Testis (tissue), 3 donors: ENCODE measurements around the gene DNAJC5. TPM values are rescaled to one million over a fixed set of nuclear protein-coding genes. Genes with fewer than 3 reads are reported as not detected.
"Not testable (repeated sequence)": the region's sequence is repeated elsewhere in the genome, so short reads cannot be mapped to it uniquely, and the experiment has no call there.

Experiments
- DNase-seq: peaks from one replicate; pipeline ENCODE4 v3.0.0-alpha.2; 2019
- H3K27ac ChIP-seq, 2 donors: fragments of 200-600 bp; sonication (generic); one replicate each; pipeline ENCODE4 v1.5.1; 2019
- H3K27me3 ChIP-seq: fragments of 200-600 bp; sonication (generic); one replicate; pipeline ENCODE4 v1.5.1; 2019
- H3K36me3 ChIP-seq: fragments of 200-600 bp; sonication (generic); one replicate; pipeline ENCODE4 v1.5.1; 2017; ENCODE audit warnings: low read depth; ENCODE audit errors: missing control alignments
- H3K4me1 ChIP-seq: fragments of 200-600 bp; sonication (generic); one replicate; pipeline ENCODE4 v1.5.1; 2019
- H3K4me3 ChIP-seq, 2 donors: fragments of 200-600 bp; sonication (generic); one replicate each; pipeline ENCODE4 v1.5.1; 2017 to 2019
- H3K9me3 ChIP-seq: fragments of 200-600 bp; sonication (generic); one replicate; pipeline ENCODE4 v1.5.1; 2017
- POLR2A ChIP-seq: fragments of 450-650 bp; IDR thresholded peaks from one replicate; pipeline ENCODE4 v1.6.1; 2017; ENCODE audit warnings: antibody characterized with exemption, mild to moderate bottlenecking, moderate library complexity
- whole genome bisulfite sequencing, 2 donors: methylation state at CpG; one replicate each; pipeline ENCODE4 v1.1.5; 2018; 5-methylcytosine and 5-hydroxymethylcytosine counted together
- intact Hi-C: fragments of 100-400 bp; cut with DNase I; formaldehyde crosslinking; loops from one replicate; pipeline ENCODE4 v1.15.1; 2023; ENCODE audit warnings: low total_unique reads
- polyA plus RNA-seq: library from polyadenylated mRNA; stranded (reverse); fragments of 350-450 nt; fragmentation: Illumina TruSeq; extraction: RNeasy Lipid Tissue Mini Kit (QIAGEN cat#74804); gene quantifications from one replicate; pipeline ENCODE4 v1.2.3, GENCODE V29; 2014; ENCODE audit warnings: low read depth, low replicate concordance; ENCODE audit not compliant: insufficient read depth
- total RNA-seq, 2 donors: library from RNA; depleted of rRNA; stranded (reverse); fragments of >200 nt; gene quantifications; one replicate each; pipeline ENCODE4 v1.2.3, GENCODE V29; 2016
- TF ChIP-seq, protein P1 (sequence below), 3 experiments: fragments of 450-650 bp in 2 of 3; fragments of 200-600 bp in 1 of 3; sonication (generic) in 1 of 3; IDR thresholded peaks; one replicate each; pipeline ENCODE4 v1.5.1; 2016 to 2019; ENCODE audit warnings: antibody characterized with exemption in 3 of 3, mild to moderate bottlenecking in 2 of 3, moderate library complexity in 1 of 3

The DNAJC5 gene
- total and polyA plus RNA-seq, 3 donors from 2014 or later, result 35.6 to 64.8 (median 58.2) TPM

DNA sequence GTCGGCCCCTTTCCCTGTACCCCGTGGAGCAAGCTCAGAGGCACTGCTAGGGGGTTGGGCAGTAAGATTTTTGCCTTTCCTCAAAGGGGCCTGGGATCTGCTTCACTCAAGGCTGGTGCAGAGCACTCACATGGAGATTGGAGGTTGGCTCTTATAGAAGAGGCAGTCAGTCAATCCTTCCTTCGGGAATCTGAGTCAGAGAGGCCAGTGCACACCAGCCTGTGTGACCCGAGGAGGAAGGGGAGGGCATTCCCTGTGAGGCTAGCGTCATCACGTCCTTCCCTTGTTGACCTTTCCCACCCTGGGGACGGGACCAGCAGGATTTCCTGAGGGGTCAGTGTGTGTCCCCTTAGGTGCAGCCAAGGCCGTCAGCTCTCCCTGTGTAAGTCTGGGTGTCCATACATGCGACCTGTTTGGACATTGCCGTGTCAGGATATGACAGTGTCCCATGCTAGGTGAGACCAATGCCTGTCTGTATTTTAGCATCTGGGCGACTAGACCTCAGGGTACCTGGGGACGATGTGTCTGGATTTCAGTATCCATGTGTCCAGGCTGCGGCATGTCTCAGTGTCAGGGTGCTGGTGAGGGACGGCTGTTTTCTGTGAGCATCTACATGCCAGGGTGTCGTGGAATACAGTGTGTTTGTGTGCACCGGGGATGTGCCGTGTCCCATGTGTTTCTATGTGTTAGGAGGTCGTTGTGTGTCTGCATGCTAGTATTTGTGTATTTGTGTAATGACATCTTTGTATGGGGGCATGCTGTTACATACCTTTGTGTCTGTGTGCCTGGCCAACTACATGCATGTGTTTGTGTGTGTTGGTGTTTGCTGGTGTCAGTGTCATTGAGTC is 77.6 kb downstream of the DNAJC5 start:
- Histone ChIP-seq H3K4me1 (peaks cover 12% of the 10 kb centered on the region), H3K36me3 (no peaks in the 10 kb centered on the region), H3K9me3 (no peaks in the 10 kb centered on the region), H3K27ac (no peak overlapping the region), H3K27me3 (no peaks in the 10 kb centered on the region), H3K4me3 (no peak overlapping the region)
- no peak for DNase-seq
- WGBS, 2 donors, result 81 to 87% methylated on average over 11 to 18 of the region's 18 CpGs
- TF ChIP-seq POLR2A, result no peak
- TF ChIP-seq, protein P1, sequence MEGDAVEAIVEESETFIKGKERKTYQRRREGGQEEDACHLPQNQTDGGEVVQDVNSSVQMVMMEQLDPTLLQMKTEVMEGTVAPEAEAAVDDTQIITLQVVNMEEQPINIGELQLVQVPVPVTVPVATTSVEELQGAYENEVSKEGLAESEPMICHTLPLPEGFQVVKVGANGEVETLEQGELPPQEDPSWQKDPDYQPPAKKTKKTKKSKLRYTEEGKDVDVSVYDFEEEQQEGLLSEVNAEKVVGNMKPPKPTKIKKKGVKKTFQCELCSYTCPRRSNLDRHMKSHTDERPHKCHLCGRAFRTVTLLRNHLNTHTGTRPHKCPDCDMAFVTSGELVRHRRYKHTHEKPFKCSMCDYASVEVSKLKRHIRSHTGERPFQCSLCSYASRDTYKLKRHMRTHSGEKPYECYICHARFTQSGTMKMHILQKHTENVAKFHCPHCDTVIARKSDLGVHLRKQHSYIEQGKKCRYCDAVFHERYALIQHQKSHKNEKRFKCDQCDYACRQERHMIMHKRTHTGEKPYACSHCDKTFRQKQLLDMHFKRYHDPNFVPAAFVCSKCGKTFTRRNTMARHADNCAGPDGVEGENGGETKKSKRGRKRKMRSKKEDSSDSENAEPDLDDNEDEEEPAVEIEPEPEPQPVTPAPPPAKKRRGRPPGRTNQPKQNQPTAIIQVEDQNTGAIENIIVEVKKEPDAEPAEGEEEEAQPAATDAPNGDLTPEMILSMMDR (IDR thresholded peaks at IDR 0.05), result no peak
- intact Hi-C loops, result no loop called here

DNA sequence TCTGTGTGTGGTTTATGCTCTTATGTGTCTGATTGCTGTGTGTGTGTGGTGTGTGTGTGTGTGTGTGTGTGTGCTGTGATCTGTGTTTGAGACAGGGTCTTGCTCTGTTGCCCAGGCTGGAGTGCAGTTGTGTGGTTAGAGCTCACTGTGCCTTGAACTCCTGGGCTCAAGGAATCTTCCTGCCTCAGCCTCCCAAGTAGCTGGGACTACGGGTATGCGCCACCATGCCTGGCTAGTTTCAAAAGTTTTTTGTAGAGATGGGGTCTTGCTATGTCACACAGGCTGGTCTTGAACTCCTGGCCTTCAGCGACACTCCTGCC is 78.2 kb downstream of the DNAJC5 start:
- 86 to 96% methylated on average over 1 to 3 of the region's 3 CpGs for WGBS, 2 donors
- no peak for DNase-seq
- Histone ChIP-seq H3K4me1 (peaks cover 12% of the 10 kb centered on the region), H3K9me3 (no peaks in the 10 kb centered on the region), H3K27me3 (no peaks in the 10 kb centered on the region), H3K27ac (no peak overlapping the region), H3K36me3 (no peaks in the 10 kb centered on the region), H3K4me3 (no peak overlapping the region)
- intact Hi-C loops, result no loop called here
- TF ChIP-seq, protein P1 (IDR thresholded peaks at IDR 0.05), result no peak
- no peak for TF ChIP-seq POLR2A

DNA sequence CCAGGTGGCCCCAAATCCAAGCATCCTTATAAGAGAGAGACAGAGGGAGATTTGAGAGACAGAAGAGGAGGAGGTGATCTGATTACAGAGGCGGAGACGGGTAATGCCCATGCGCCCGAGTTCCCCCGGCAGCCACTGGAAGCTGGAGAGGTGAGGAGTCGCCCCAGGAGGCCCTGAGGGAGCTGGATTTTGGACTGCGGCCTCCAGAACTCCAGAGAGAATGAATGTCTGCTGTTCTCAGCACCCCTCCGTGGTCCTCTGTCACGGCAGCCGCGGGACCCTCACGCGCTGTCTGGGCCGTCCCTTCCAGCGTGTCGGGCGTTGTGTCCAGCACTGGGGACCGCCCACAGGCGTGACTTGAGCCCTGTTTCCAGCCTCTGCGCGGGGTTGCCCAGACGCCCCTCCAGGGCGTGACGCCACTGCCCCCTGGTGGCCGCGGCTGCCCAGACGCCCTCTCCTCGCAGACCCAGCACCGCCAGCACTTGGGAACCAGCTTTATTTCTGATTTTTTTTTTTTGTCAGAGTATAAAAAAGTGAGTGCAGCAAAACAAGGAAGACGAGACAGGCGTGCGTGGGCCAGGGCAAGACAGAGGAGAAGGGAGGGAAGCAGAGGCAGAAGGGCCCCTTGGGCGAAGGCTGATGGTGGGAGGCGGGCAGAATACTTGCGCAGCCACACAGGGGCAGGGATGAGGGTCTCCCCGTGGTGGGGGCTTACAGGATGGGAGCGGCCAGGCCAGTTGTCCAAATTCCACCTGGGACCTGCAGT is 78.9 kb downstream of the DNAJC5 start:
- Histone ChIP-seq H3K4me1 (peaks cover 10% of the 10 kb centered on the region), H3K4me3 (no peak overlapping the region), H3K27me3 (no peaks in the 10 kb centered on the region), H3K36me3 (no peaks in the 10 kb centered on the region), H3K9me3 (no peaks in the 10 kb centered on the region), H3K27ac (no peak overlapping the region)
- DNase-seq, result peak; percentile 90
- WGBS, 2 donors, result 41 to 46% methylated on average over 21 to 37 of the region's 37 CpGs
- intact Hi-C loops, result no loop called here
- no peak for TF ChIP-seq POLR2A
- TF ChIP-seq, protein P1 (IDR thresholded peaks at IDR 0.05), result peak; percentile 97 to 98 (median 98)

DNA sequence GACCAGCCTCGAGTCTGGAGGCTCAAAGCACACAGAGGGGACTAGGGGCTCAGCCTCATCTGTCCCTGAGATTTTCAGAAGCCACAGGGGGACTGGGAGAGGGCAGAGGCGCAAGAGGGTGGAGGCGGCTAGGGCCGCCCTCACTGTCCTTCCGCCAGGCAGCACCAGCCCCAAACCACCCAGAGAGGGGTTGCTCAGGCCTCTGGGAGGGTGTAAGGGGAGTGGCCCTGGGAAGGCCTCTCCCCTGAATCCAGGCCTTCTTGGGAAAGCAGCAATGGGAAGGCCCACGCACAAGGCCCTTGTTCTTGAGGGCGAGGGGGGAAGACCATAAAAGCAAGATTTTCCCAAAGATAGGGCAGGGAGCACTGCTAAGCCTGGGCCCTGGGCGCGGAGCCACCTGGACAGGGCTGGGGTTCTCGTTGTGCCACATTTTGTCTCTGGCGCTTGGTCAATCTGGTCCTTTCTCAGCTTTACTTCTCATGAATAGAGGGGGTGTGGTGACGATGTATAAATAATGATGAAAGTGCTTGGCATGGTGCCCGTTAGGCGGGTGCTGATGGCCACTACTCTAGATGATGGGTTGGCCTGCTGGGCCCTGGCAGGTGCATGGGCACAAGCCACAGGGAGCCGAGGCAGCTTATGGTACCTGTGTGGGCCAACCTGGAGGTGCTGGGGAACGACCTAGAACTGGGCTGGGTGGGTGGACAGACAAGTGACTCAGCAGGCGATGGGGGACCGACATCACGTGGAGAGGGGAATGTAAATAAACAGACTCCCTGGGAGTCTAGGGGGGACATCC is 79.7 kb downstream of the DNAJC5 start:
- WGBS, 2 donors, result 74 to 78% methylated on average over 15 to 19 of the region's 19 CpGs
- no peak for DNase-seq
- no peak overlapping the region for H3K27ac ChIP-seq
- peaks cover 11% of the 10 kb centered on the region for H3K4me1 ChIP-seq
- H3K27me3 ChIP-seq, result no peaks in the 10 kb centered on the region
- no peak overlapping the region for H3K4me3 ChIP-seq
- no peaks in the 10 kb centered on the region for H3K9me3 ChIP-seq
- intact Hi-C loops, result loop anchor here (5.0 kb wide), 1 partner anchor 437 kb away; the partner anchor contains the start of gene PTK6
- H3K36me3 ChIP-seq, result no peaks in the 10 kb centered on the region
- TF ChIP-seq POLR2A, result no peak
- TF ChIP-seq, protein P1 (IDR thresholded peaks at IDR 0.05), result no peak

DNA sequence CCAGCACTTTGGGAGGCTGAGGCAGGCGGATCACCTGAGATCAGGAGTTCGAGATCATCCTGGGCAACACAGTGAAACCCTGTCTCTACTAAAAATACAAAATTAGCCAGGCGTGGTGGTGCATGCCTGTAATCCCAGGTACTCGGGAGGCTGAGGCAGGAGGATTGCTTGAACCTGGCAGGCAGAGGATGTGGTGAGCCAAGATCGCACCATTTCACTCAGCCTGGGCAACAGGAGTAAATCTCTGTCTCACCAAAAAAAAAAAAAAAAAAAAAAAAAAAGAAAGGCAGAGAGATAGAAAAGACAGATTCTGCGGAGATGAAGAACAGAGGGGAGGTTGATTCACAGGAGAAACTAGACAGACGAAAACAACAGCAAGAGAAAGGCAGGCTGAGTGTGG is 81.6 kb downstream of the DNAJC5 start:
- DNase-seq, H3K9me3 ChIP-seq, H3K27me3 ChIP-seq, H3K27ac ChIP-seq, H3K36me3 ChIP-seq, H3K4me3 ChIP-seq: not testable (repeated sequence)
- intact Hi-C loops, result loop anchor here (5.0 kb wide), 1 partner anchor 439 kb away; the partner anchor contains the start of gene PTK6
- H3K4me1 ChIP-seq, result peaks cover 19% of the 10 kb centered on the region
- 90 to 95% methylated on average over 7 of the region's 7 CpGs for WGBS, 2 donors
